HepG2 (cell line): ENCODE results near the gene BAIAP2L1. TPM values are rescaled to one million over a fixed set of nuclear protein-coding genes. Genes with fewer than 3 reads are reported as not detected.

Experiments used
- ASH2L ChIP-seq: fragments of 300-600, 200-600 bp; sonication (generic); IDR thresholded peaks from 2 replicates; pipeline ENCODE4 v1.7.0; 2017; ENCODE audit warnings: low read depth, mild to moderate bottlenecking, moderate library complexity, mixed read lengths, low read length; ENCODE audit not compliant: insufficient read length
- ATAD3A ChIP-seq: sonication (generic); formaldehyde crosslinking; IDR thresholded peaks from 2 replicates; pipeline ENCODE4 v1.4.0; 2020; ENCODE audit warnings: missing genetic modification reagents
- BRCA1 ChIP-seq: sonication (generic); formaldehyde crosslinking; IDR thresholded peaks from 2 replicates; pipeline ENCODE4 v1.4.0; 2020; ENCODE audit warnings: missing genetic modification reagents
- CBX1 ChIP-seq: IDR thresholded peaks from one replicate; pipeline ENCODE4 v1.6.1; 2016; ENCODE audit warnings: antibody characterized with exemption, low read depth
- CSRNP2 ChIP-seq: sonication (generic); formaldehyde crosslinking; conservative IDR thresholded peaks from 2 replicates; pipeline ENCODE4 v1.8.0; 2022; ENCODE audit warnings: low read depth, missing genetic modification reagents
- ELF1 ChIP-seq: sonication (generic); formaldehyde crosslinking; IDR thresholded peaks from 2 replicates; pipeline ENCODE4 v1.4.0; 2020; ENCODE audit warnings: missing genetic modification reagents
- FOSL2 ChIP-seq: sonication (generic); formaldehyde crosslinking; IDR thresholded peaks from 2 replicates; pipeline ENCODE4 v1.4.0; 2020; ENCODE audit warnings: missing genetic modification reagents
- FOXA1 ChIP-seq, 2 experiments: fragments of 450-650 bp in 1 of 2; sonication (generic) in 1 of 2; formaldehyde crosslinking in 1 of 2; IDR thresholded peaks; 2 replicates each; pipeline versions ENCODE4 v1.4.0 to v1.6.1; 2016 to 2020; ENCODE audit warnings: missing genetic modification reagents in 1 of 2
- GATAD1 ChIP-seq: IDR thresholded peaks from 2 replicates; pipeline ENCODE4 v1.6.1; 2016; ENCODE audit warnings: missing genetic modification reagents, missing compliant biosample characterization
- KAT2B ChIP-seq: fragments of 150-350 bp; IDR thresholded peaks from 2 replicates; pipeline ENCODE4 v1.6.1; 2014; ENCODE audit warnings: low read depth, low read length, borderline replicate concordance
- MXD4 ChIP-seq: IDR thresholded peaks from 2 replicates; pipeline ENCODE4 v1.6.1; 2016; ENCODE audit warnings: mild to moderate bottlenecking, missing biosample characterization, missing genetic modification reagents
- POGK ChIP-seq: sonication (generic); formaldehyde crosslinking; conservative IDR thresholded peaks from 2 replicates; pipeline ENCODE4 v1.8.0; 2022; ENCODE audit warnings: mild to moderate bottlenecking, moderate library complexity, missing genetic modification reagents
- TOPORS ChIP-seq: sonication (generic); formaldehyde crosslinking; IDR thresholded peaks from 2 replicates; pipeline ENCODE4 v1.8.0; 2023; ENCODE audit warnings: mild to moderate bottlenecking, missing genetic modification reagents
- ZNF776 ChIP-seq: sonication (generic); formaldehyde crosslinking; IDR thresholded peaks from 2 replicates; pipeline ENCODE4 v1.4.0; 2020; ENCODE audit warnings: mild to moderate bottlenecking, missing genetic modification reagents
- ZNF800 ChIP-seq: sonication (generic); formaldehyde crosslinking; IDR thresholded peaks from 2 replicates; pipeline ENCODE4 v1.4.0; 2020; ENCODE audit warnings: missing genetic modification reagents
- polyA plus RNA-seq, 8 experiments: library from polyadenylated mRNA; depleted of rRNA in 3 of 8; stranded (reverse) in 7 of 8; unstranded in 1 of 8; fragments of >200 nt; fragmentation: Illumina TruSeq in 4 of 8; extraction: Trizol in 4 of 8; gene quantifications; 2 replicates each; pipeline versions ENCODE4 v1.2.1 to v1.2.3, GENCODE V29; 2011 to 2016; ENCODE audit warnings: low read depth in 4 of 8, missing spikeins in 1 of 8, mixed read lengths in 1 of 8; ENCODE audit not compliant: insufficient read depth in 1 of 8
- total RNA-seq, 5 experiments: library from RNA; depleted of rRNA; stranded (reverse); fragments of >200 nt; fragmentation: Illumina TruSeq; extraction: Trizol; gene quantifications; 2 replicates each; pipeline ENCODE4 v1.2.3, GENCODE V29; 2016; ENCODE audit warnings: low read depth in 1 of 5
- TF ChIP-seq, protein P1 (sequence below): IDR thresholded peaks from 2 replicates; pipeline ENCODE4 v1.6.1; 2016; ENCODE audit warnings: mild to moderate bottlenecking
- TF ChIP-seq, protein P2 (sequence below): IDR thresholded peaks from 2 replicates; pipeline ENCODE4 v1.4.0; 2020; ENCODE audit warnings: mild to moderate bottlenecking, missing genetic modification reagents
- TF ChIP-seq, protein P3 (sequence below): sonication (generic); formaldehyde crosslinking; IDR thresholded peaks from 2 replicates; pipeline ENCODE4 v1.4.0; 2020; ENCODE audit warnings: missing genetic modification reagents

The BAIAP2L1 gene
- total and polyA plus RNA-seq, 2 of the 13 experiments (the other 11 are each of a cell fraction or from before 2014, with no cell fraction given), result 13.0 to 21.5 TPM

DNA sequence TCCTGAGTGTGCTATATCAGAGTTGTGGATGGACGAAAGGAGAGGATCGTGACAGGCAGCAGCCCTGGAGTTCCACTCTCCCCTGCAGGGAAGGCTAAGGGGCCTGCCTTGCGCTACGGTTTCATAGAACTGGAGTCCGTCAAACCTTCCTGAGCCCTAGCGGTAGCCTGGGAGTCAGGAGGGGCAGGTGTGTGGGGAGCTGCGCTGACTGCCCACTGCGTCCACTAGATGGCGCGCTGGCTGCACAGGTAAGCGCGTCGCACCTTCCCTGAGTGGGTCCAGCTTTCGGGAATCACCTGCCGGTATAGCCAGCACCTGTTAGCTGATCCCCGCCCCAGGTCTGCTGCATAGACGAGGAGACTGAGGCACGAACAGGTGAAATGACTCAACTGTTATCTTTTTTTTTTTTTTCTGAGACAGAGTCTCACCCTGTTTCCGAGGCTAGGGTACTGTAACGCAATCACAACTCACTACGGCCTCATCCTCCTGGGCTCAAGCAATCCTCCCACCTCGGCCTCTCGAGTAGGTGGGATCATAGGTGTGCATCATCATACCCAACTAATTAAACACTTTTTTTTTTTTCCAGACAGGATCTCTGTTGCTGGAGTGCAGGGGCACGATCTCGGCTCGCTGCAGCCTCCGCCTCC is 20.2 kb upstream of the BAIAP2L1 start (continued):
- TF ChIP-seq CSRNP2 (CRISPR knock-in tag) (no peak), BRCA1 (CRISPR knock-in tag) (0 out of 2 replicates have a peak, but pooled peaks have one; percentile 71), ATAD3A (CRISPR knock-in tag) (no peak), TOPORS (CRISPR knock-in tag) (no peak), GATAD1 (CRISPR knock-in tag) (peak; percentile 66), ELF1 (0 out of 2 replicates have a peak, but pooled peaks have one; percentile 17), ZNF776 (CRISPR knock-in tag) (no peak), MXD4 (0 out of 2 replicates have a peak, but pooled peaks have one; percentile 48), KAT2B (no peak), ASH2L (peak; percentile 24), POGK (CRISPR knock-in tag) (0 out of 2 replicates have a peak, but pooled peaks have one; percentile 52), ZNF800 (CRISPR knock-in tag) (0 out of 2 replicates have a peak, but pooled peaks have one; percentile 45), CBX1 (peak; percentile 65), FOSL2 (CRISPR knock-in tag) (peak; percentile 58), FOXA1 (IDR thresholded peaks at IDR 0.05) (no peak), FOXA1 (CRISPR knock-in tag; IDR thresholded peaks at IDR 0.05) (peak; percentile 31; the same call in 1 of the 2 replicates)
- TF ChIP-seq, protein P1, sequence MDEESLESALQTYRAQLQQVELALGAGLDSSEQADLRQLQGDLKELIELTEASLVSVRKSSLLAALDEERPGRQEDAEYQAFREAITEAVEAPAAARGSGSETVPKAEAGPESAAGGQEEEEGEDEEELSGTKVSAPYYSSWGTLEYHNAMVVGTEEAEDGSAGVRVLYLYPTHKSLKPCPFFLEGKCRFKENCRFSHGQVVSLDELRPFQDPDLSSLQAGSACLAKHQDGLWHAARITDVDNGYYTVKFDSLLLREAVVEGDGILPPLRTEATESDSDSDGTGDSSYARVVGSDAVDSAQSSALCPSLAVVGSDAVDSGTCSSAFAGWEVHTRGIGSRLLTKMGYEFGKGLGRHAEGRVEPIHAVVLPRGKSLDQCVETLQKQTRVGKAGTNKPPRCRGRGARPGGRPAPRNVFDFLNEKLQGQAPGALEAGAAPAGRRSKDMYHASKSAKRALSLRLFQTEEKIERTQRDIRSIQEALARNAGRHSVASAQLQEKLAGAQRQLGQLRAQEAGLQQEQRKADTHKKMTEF (CRISPR knock-in tag), result 0 out of 2 replicates have a peak, but pooled peaks have one; percentile 49
- TF ChIP-seq, protein P2, sequence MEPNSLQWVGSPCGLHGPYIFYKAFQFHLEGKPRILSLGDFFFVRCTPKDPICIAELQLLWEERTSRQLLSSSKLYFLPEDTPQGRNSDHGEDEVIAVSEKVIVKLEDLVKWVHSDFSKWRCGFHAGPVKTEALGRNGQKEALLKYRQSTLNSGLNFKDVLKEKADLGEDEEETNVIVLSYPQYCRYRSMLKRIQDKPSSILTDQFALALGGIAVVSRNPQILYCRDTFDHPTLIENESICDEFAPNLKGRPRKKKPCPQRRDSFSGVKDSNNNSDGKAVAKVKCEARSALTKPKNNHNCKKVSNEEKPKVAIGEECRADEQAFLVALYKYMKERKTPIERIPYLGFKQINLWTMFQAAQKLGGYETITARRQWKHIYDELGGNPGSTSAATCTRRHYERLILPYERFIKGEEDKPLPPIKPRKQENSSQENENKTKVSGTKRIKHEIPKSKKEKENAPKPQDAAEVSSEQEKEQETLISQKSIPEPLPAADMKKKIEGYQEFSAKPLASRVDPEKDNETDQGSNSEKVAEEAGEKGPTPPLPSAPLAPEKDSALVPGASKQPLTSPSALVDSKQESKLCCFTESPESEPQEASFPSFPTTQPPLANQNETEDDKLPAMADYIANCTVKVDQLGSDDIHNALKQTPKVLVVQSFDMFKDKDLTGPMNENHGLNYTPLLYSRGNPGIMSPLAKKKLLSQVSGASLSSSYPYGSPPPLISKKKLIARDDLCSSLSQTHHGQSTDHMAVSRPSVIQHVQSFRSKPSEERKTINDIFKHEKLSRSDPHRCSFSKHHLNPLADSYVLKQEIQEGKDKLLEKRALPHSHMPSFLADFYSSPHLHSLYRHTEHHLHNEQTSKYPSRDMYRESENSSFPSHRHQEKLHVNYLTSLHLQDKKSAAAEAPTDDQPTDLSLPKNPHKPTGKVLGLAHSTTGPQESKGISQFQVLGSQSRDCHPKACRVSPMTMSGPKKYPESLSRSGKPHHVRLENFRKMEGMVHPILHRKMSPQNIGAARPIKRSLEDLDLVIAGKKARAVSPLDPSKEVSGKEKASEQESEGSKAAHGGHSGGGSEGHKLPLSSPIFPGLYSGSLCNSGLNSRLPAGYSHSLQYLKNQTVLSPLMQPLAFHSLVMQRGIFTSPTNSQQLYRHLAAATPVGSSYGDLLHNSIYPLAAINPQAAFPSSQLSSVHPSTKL, result peak; percentile 51
- TF ChIP-seq, protein P3, sequence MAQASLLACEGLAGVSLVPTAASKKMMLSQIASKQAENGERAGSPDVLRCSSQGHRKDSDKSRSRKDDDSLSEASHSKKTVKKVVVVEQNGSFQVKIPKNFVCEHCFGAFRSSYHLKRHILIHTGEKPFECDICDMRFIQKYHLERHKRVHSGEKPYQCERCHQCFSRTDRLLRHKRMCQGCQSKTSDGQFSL (CRISPR knock-in tag), result 0 out of 2 replicates have a peak, but pooled peaks have one; percentile 48
